ENCODE data around the gene LRRC17. TPM values are rescaled to one million over a fixed set of nuclear protein-coding genes. Genes with fewer than 3 reads are reported as not detected.

The LRRC17 gene
- total RNA-seq, 2 experiments from 2014 or later = 0.22 TPM; not detected in 1

DNA sequence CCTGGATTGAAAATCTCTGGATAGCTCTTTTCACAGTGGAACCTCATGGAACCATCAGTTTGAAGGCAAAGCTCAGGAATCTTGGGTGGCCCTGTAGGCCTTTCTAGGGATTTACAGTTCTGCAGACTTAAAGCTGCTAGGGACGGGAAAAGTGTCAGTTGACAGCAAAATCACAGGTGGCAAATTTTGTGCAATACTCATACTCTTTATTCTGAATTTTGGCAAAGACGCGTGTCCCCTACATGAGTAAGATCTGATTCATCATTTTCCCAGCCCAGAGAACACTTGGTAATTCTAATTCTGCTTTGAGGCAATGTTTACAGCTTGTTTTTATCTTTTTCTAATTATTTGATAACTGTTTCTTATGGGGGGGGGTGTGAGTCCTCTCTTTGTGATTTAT lies 3.6 kb downstream of the LRRC17 start:
- Histone ChIP-seq H3K27ac (ENCODE audit: low read depth in 1 of 2, low read length in 2 of 2) (no peak overlapping the region), H3K36me3 (ENCODE audit: insufficient read depth, low read length) (no peaks in the 10 kb centered on the region), H3K4me3 (ENCODE audit: low read length) (no peak overlapping the region), H3K27me3 (ENCODE audit: control insufficient read depth in 1 of 2, insufficient read depth in 2 of 2, low read length in 2 of 2) (no peaks in the 10 kb centered on the region), H3K9me3 (ENCODE audit: control insufficient read depth in 1 of 2, insufficient read depth in 1 of 2, low read length in 2 of 2) (no peaks in the 10 kb centered on the region), H3K4me1 (ENCODE audit: insufficient read depth, low read length) (no peaks in the 10 kb centered on the region)
- ATAC-seq (ENCODE audit: poor library complexity) = no peak
- intact Hi-C loops (cut with DNase I, micrococcal nuclease) = no loop called here
- Mint-ChIP-seq H3K4me1 (ENCODE audit: low read depth) (peaks cover 5% of the 10 kb centered on the region), H3K36me3 (ENCODE audit: low read depth) (no peaks in the 10 kb centered on the region), H3K9me3 (no peaks in the 10 kb centered on the region), H3K27ac (no peak overlapping the region), H3K27me3 (no peaks in the 10 kb centered on the region), H3K4me3 (no peak overlapping the region)
- DNase-seq = no peak
- TF ChIP-seq, protein P1, sequence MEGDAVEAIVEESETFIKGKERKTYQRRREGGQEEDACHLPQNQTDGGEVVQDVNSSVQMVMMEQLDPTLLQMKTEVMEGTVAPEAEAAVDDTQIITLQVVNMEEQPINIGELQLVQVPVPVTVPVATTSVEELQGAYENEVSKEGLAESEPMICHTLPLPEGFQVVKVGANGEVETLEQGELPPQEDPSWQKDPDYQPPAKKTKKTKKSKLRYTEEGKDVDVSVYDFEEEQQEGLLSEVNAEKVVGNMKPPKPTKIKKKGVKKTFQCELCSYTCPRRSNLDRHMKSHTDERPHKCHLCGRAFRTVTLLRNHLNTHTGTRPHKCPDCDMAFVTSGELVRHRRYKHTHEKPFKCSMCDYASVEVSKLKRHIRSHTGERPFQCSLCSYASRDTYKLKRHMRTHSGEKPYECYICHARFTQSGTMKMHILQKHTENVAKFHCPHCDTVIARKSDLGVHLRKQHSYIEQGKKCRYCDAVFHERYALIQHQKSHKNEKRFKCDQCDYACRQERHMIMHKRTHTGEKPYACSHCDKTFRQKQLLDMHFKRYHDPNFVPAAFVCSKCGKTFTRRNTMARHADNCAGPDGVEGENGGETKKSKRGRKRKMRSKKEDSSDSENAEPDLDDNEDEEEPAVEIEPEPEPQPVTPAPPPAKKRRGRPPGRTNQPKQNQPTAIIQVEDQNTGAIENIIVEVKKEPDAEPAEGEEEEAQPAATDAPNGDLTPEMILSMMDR (IDR thresholded peaks at IDR 0.05) = no peak
- POLR2A ChIA-PET = no interaction called here
- CTCF ChIA-PET = no interaction called here

DNA sequence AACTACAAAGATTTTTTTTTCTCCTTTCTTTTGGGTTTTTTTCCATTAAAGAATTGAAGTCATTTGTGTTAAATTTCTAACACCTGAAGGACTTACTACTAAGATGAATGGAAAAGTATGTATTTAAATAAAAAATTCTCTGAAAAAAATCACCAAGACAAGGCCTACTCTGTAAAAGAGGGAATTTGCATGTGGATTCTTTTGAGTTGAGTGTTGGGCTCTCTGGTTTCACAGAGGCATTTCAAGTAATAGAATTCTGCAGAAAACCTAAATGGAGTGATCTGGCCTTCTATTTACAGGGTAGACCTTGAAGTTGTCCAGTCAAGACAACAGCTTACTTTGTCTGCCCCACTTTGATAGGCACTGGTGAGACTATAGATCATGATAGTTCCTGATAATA lies 4.1 kb downstream of the LRRC17 start:
- Mint-ChIP-seq H3K27me3 (no peaks in the 10 kb centered on the region), H3K4me1 (ENCODE audit: low read depth) (peaks cover 5% of the 10 kb centered on the region), H3K36me3 (ENCODE audit: low read depth) (no peaks in the 10 kb centered on the region), H3K27ac (no peak overlapping the region), H3K4me3 (no peak overlapping the region), H3K9me3 (no peaks in the 10 kb centered on the region)
- DNase-seq (no peak), ATAC-seq (ENCODE audit: poor library complexity) (no peak)
- TF ChIP-seq, protein P1 (IDR thresholded peaks at IDR 0.05) = no peak
- intact Hi-C loops (cut with DNase I, micrococcal nuclease) = no loop called here
- CTCF ChIA-PET = no interaction called here
- H3K27me3 ChIP-seq (ENCODE audit: control insufficient read depth in 1 of 2, insufficient read depth in 2 of 2, low read length in 2 of 2) = no peaks in the 10 kb centered on the region
- POLR2A ChIA-PET = no interaction called here
- H3K4me1 ChIP-seq (ENCODE audit: insufficient read depth, low read length) = no peaks in the 10 kb centered on the region
- no peaks in the 10 kb centered on the region for H3K9me3 ChIP-seq (ENCODE audit: control insufficient read depth in 1 of 2, insufficient read depth in 1 of 2, low read length in 2 of 2)
- no peaks in the 10 kb centered on the region for H3K36me3 ChIP-seq (ENCODE audit: insufficient read depth, low read length)
- no peak overlapping the region for H3K27ac ChIP-seq (ENCODE audit: low read depth in 1 of 2, low read length in 2 of 2)
- no peak overlapping the region for H3K4me3 ChIP-seq (ENCODE audit: low read length)

DNA sequence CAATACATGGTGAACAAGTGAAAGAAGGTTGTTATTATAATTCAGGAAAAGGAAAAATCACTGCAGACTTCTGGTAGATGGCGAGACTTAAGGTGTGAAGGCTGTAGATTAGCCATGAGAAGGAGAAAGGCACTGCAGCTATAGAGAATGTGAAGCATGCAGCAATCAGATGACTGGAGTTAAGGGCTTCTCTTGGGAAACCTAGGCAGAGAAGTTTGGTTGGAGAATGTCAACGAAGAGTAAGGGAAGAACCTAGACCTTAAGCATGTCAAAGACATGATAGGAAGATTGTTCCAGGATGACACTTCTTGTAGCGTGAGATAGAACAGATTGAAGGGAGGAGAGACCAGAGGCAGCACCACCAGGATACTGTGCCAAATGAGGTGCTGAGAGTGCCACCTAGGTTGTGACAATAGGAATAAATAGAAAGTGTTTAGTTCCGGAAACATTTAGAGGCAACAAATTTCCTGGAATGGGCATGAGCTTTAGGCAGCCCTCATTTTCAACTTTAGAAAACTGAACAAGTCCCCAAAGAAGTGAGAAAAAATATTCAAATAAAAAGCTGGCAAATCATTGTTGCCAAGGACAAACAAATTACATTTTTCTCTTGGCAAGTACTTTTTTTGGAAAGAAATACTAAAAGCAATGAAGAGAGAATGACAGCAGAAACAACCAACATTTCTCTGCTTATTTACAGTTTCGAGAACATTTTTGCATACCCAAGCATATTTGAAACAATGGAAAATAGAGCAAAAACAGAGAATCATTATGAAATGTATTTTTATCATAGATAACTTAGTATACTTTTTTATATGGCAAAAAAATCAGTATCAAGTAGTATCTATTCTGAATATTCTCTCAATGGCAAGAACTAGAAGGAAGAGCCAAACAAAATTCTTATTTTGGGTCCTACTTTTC lies 4.9 kb downstream of the LRRC17 start:
- POLR2A ChIA-PET = no interaction called here
- no peaks in the 10 kb centered on the region for H3K9me3 Mint-ChIP-seq
- peaks cover 5% of the 10 kb centered on the region for H3K4me1 Mint-ChIP-seq (ENCODE audit: low read depth)
- H3K9me3 ChIP-seq (ENCODE audit: control insufficient read depth in 1 of 2, insufficient read depth in 1 of 2, low read length in 2 of 2) = no peaks in the 10 kb centered on the region
- no peaks in the 10 kb centered on the region for H3K36me3 ChIP-seq (ENCODE audit: insufficient read depth, low read length)
- no peaks in the 10 kb centered on the region for H3K36me3 Mint-ChIP-seq (ENCODE audit: low read depth)
- no peak for DNase-seq
- TF ChIP-seq, protein P1 (IDR thresholded peaks at IDR 0.05) = no peak
- H3K27ac ChIP-seq (ENCODE audit: low read depth in 1 of 2, low read length in 2 of 2) = no peak overlapping the region
- no peak overlapping the region for H3K27ac Mint-ChIP-seq
- H3K27me3 Mint-ChIP-seq = no peaks in the 10 kb centered on the region
- H3K4me1 ChIP-seq (ENCODE audit: insufficient read depth, low read length) = no peaks in the 10 kb centered on the region
- no peak for ATAC-seq (ENCODE audit: poor library complexity)
- H3K4me3 Mint-ChIP-seq = no peak overlapping the region
- intact Hi-C loops (cut with DNase I, micrococcal nuclease) = no loop called here
- CTCF ChIA-PET = no interaction called here
- H3K4me3 ChIP-seq (ENCODE audit: low read length) = no peak overlapping the region
- H3K27me3 ChIP-seq (ENCODE audit: control insufficient read depth in 1 of 2, insufficient read depth in 2 of 2, low read length in 2 of 2) = no peaks in the 10 kb centered on the region
